WTC11 (cell line): ENCODE results near the gene BARX2.

Experiments
- ESRRA ChIP-seq: sonication (generic); formaldehyde crosslinking; IDR thresholded peaks from 2 replicates; pipeline ENCODE4 v1.8.1; 2022; ENCODE audit warnings: mild to moderate bottlenecking, missing genetic modification reagents, borderline replicate concordance
- NFYB ChIP-seq: sonication (generic); formaldehyde crosslinking; conservative IDR thresholded peaks from 2 replicates; pipeline ENCODE4 v1.8.0; 2022; ENCODE audit warnings: low read depth, missing genetic modification reagents
- SMAD3 ChIP-seq: sonication (generic); formaldehyde crosslinking; IDR thresholded peaks from 2 replicates; pipeline ENCODE4 v1.8.0; 2022; ENCODE audit warnings: missing genetic modification reagents, mild to moderate bottlenecking, borderline replicate concordance
- SMAD4 ChIP-seq: sonication (generic); formaldehyde crosslinking; IDR thresholded peaks from 2 replicates; pipeline ENCODE4 v1.8.0; 2022; ENCODE audit warnings: mild to moderate bottlenecking, missing genetic modification reagents
- SOX15 ChIP-seq: fragments of 250-450 bp; sonication (Bioruptor Pico); IDR thresholded peaks from 2 replicates; pipeline ENCODE4 v1.9.0; 2021; ENCODE audit warnings: mild to moderate bottlenecking
- ZNF121 ChIP-seq: sonication (generic); formaldehyde crosslinking; IDR thresholded peaks from 2 replicates; pipeline ENCODE4 v1.8.0; 2023; ENCODE audit warnings: missing genetic modification reagents
- TF ChIP-seq, protein P1 (sequence below): sonication (generic); formaldehyde crosslinking; IDR thresholded peaks from 2 replicates; pipeline ENCODE4 v1.8.0; 2022; ENCODE audit warnings: mild to moderate bottlenecking, missing genetic modification reagents
- TF ChIP-seq, protein P2 (sequence below): fragments of 200-600 bp; IDR thresholded peaks from 2 replicates; pipeline ENCODE4 v1.8.0; 2022; ENCODE audit warnings: antibody characterized with exemption
- TF ChIP-seq, protein P3 (sequence below): sonication (generic); formaldehyde crosslinking; IDR thresholded peaks from 2 replicates; pipeline ENCODE4 v1.8.1; 2023; ENCODE audit warnings: mild to moderate bottlenecking, missing genetic modification reagents, borderline replicate concordance
- TF ChIP-seq, protein P4 (sequence below): sonication (generic); formaldehyde crosslinking; conservative IDR thresholded peaks from 2 replicates; pipeline ENCODE4 v1.8.1; 2023; ENCODE audit warnings: mild to moderate bottlenecking, low read depth, missing genetic modification reagents, moderate library complexity

DNA sequence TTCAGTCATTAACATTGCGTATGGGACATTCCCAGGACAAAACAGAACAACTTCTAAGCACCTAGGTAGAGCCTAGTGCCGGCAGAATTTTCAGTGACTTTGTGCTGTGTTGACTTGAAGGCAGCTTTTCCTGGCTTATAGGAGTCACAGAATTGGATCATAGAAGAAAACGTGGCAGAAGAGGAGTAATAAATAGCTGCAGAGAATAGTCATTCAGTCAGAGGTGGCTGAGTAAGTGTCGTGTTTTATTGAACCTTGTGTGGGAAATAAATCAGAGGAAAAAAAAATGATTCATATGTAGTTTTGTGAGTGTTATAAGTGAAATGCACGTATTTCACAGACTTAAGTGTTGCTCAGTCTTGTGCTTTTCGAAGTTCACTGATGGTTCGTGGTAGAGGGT is 2.1 kb downstream of the BARX2 start:
- TF ChIP-seq, protein P1, sequence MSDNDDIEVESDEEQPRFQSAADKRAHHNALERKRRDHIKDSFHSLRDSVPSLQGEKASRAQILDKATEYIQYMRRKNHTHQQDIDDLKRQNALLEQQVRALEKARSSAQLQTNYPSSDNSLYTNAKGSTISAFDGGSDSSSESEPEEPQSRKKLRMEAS = no peak
- no peak for TF ChIP-seq ESRRA (CRISPR knock-in tag)
- TF ChIP-seq, protein P2, sequence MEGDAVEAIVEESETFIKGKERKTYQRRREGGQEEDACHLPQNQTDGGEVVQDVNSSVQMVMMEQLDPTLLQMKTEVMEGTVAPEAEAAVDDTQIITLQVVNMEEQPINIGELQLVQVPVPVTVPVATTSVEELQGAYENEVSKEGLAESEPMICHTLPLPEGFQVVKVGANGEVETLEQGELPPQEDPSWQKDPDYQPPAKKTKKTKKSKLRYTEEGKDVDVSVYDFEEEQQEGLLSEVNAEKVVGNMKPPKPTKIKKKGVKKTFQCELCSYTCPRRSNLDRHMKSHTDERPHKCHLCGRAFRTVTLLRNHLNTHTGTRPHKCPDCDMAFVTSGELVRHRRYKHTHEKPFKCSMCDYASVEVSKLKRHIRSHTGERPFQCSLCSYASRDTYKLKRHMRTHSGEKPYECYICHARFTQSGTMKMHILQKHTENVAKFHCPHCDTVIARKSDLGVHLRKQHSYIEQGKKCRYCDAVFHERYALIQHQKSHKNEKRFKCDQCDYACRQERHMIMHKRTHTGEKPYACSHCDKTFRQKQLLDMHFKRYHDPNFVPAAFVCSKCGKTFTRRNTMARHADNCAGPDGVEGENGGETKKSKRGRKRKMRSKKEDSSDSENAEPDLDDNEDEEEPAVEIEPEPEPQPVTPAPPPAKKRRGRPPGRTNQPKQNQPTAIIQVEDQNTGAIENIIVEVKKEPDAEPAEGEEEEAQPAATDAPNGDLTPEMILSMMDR = no peak
- TF ChIP-seq ZNF121 = no peak
- TF ChIP-seq NFYB = no peak
- TF ChIP-seq SMAD3 (CRISPR knock-in tag) = no peak
- TF ChIP-seq, protein P3, sequence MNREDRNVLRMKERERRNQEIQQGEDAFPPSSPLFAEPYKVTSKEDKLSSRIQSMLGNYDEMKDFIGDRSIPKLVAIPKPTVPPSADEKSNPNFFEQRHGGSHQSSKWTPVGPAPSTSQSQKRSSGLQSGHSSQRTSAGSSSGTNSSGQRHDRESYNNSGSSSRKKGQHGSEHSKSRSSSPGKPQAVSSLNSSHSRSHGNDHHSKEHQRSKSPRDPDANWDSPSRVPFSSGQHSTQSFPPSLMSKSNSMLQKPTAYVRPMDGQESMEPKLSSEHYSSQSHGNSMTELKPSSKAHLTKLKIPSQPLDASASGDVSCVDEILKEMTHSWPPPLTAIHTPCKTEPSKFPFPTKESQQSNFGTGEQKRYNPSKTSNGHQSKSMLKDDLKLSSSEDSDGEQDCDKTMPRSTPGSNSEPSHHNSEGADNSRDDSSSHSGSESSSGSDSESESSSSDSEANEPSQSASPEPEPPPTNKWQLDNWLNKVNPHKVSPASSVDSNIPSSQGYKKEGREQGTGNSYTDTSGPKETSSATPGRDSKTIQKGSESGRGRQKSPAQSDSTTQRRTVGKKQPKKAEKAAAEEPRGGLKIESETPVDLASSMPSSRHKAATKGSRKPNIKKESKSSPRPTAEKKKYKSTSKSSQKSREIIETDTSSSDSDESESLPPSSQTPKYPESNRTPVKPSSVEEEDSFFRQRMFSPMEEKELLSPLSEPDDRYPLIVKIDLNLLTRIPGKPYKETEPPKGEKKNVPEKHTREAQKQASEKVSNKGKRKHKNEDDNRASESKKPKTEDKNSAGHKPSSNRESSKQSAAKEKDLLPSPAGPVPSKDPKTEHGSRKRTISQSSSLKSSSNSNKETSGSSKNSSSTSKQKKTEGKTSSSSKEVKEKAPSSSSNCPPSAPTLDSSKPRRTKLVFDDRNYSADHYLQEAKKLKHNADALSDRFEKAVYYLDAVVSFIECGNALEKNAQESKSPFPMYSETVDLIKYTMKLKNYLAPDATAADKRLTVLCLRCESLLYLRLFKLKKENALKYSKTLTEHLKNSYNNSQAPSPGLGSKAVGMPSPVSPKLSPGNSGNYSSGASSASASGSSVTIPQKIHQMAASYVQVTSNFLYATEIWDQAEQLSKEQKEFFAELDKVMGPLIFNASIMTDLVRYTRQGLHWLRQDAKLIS (CRISPR knock-in tag) = no peak
- no peak for TF ChIP-seq SMAD4
- no peak for TF ChIP-seq SOX15
- TF ChIP-seq, protein P4, sequence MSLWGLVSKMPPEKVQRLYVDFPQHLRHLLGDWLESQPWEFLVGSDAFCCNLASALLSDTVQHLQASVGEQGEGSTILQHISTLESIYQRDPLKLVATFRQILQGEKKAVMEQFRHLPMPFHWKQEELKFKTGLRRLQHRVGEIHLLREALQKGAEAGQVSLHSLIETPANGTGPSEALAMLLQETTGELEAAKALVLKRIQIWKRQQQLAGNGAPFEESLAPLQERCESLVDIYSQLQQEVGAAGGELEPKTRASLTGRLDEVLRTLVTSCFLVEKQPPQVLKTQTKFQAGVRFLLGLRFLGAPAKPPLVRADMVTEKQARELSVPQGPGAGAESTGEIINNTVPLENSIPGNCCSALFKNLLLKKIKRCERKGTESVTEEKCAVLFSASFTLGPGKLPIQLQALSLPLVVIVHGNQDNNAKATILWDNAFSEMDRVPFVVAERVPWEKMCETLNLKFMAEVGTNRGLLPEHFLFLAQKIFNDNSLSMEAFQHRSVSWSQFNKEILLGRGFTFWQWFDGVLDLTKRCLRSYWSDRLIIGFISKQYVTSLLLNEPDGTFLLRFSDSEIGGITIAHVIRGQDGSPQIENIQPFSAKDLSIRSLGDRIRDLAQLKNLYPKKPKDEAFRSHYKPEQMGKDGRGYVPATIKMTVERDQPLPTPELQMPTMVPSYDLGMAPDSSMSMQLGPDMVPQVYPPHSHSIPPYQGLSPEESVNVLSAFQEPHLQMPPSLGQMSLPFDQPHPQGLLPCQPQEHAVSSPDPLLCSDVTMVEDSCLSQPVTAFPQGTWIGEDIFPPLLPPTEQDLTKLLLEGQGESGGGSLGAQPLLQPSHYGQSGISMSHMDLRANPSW (CRISPR knock-in tag) = no peak
